ENCODE data around the gene NOD1.

DNA sequence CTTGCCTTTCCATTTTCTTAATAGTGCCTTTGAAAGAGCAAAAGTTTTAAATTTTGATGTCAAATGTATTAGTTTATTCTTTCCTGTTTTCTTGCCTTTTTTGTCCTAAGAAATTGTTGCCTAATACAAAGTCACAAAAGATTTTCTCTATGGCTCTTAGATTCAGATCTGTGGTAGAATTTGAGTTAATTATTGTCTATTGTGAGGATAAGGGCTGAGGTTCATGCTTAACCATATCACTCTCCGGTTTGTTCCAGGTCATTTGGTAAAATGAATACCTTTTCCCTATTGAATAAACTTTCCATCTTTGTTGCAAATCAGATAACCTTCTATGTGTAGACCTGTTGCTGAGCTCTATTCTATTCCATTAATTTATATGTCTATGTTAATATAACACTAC lies 96.0 kb downstream of the NOD1 start:
- TF ChIP-seq POLR2A (IDR thresholded peaks at IDR 0.05) = no peak
- TF ChIP-seq, protein P1, sequence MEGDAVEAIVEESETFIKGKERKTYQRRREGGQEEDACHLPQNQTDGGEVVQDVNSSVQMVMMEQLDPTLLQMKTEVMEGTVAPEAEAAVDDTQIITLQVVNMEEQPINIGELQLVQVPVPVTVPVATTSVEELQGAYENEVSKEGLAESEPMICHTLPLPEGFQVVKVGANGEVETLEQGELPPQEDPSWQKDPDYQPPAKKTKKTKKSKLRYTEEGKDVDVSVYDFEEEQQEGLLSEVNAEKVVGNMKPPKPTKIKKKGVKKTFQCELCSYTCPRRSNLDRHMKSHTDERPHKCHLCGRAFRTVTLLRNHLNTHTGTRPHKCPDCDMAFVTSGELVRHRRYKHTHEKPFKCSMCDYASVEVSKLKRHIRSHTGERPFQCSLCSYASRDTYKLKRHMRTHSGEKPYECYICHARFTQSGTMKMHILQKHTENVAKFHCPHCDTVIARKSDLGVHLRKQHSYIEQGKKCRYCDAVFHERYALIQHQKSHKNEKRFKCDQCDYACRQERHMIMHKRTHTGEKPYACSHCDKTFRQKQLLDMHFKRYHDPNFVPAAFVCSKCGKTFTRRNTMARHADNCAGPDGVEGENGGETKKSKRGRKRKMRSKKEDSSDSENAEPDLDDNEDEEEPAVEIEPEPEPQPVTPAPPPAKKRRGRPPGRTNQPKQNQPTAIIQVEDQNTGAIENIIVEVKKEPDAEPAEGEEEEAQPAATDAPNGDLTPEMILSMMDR (IDR thresholded peaks at IDR 0.05) = no peak
